ENCODE data around the gene CTNNBL1. TPM values are rescaled to one million over a fixed set of nuclear protein-coding genes. Genes with fewer than 3 reads are reported as not detected.

CTNNBL1 gene
- total and polyA plus RNA-seq, 2 experiments from 2014 or later, result 36.3 to 68.7 TPM

GRCh38 chr20:37816726-37817125 lies 122.9 kb downstream of the CTNNBL1 start (continued):
- no peak for TF ChIP-seq ETS1 (IDR thresholded peaks at IDR 0.05)
- TF ChIP-seq NANOG (IDR thresholded peaks at IDR 0.05; ENCODE audit: borderline replicate concordance), result no peak
- TF ChIP-seq JUNB (IDR thresholded peaks at IDR 0.05; ENCODE audit: unreplicated experiment), result no peak
- TF ChIP-seq REST (IDR thresholded peaks at IDR 0.05; ENCODE audit: unreplicated experiment), result no peak
- TF ChIP-seq EZH2 (IDR thresholded peaks at IDR 0.05; ENCODE audit: low read depth, unreplicated experiment), result no peak
- no peak for TF ChIP-seq ZNF331 (CRISPR knock-in tag; IDR thresholded peaks at IDR 0.05; ENCODE audit: low read depth)
- no peak for TF ChIP-seq STAT1 (IDR thresholded peaks at IDR 0.05; ENCODE audit: unreplicated experiment)
- no peak for TF ChIP-seq CTCF (conservative IDR thresholded peaks at IDR 0.05; ENCODE audit: low read depth in 2 of 2)
- no peak for TF ChIP-seq CREB1 (CRISPR knock-in tag; IDR thresholded peaks at IDR 0.05; ENCODE audit: low read depth)
- no peak for TF ChIP-seq POLR2AphosphoS5 (IDR thresholded peaks at IDR 0.05; ENCODE audit: low read depth)
- no peak for TF ChIP-seq ZNF114 (CRISPR knock-in tag; IDR thresholded peaks at IDR 0.05)

GRCh38 chr20:37821696-37822095 lies 127.9 kb downstream of the CTNNBL1 start:
- peaks cover 2% of the 10 kb centered on the region for H3K27me3 Mint-ChIP-seq (ENCODE audit: insufficient read depth, low read depth, poor library complexity)
- H3K4me3 ChIP-seq, result no peak overlapping the region
- no peaks in the 10 kb centered on the region for H3K9me3 Mint-ChIP-seq
- H3K4me3 Mint-ChIP-seq, result no peak overlapping the region
- no peaks in the 10 kb centered on the region for H3F3A ChIP-seq (replicated peaks; ENCODE audit: low read depth)
- no peaks in the 10 kb centered on the region for H3K9me2 ChIP-seq (ENCODE audit: insufficient read depth)
- H3K36me3 ChIP-seq (ENCODE audit: insufficient read depth), result no peaks in the 10 kb centered on the region
- no peak for ATAC-seq
- no peak overlapping the region for H3K4me2 ChIP-seq
- H3K27me3 ChIP-seq (ENCODE audit: insufficient read depth), result no peaks in the 10 kb centered on the region
- no peak overlapping the region for H2AFZ ChIP-seq
- no peaks in the 10 kb centered on the region for H3K36me3 Mint-ChIP-seq (ENCODE audit: low read depth)
- no peak for DNase-seq (ENCODE audit: low spot score)
- H3K79me2 ChIP-seq (replicated peaks; ENCODE audit: insufficient read depth), result no peaks in the 10 kb centered on the region; the same call in 1 of the 2 replicates
- H3K27ac ChIP-seq (ENCODE audit: low read depth), result no peak overlapping the region
- no peak overlapping the region for H3K27ac Mint-ChIP-seq
- peaks cover 33% of the 10 kb centered on the region for H3K4me1 ChIP-seq (ENCODE audit: insufficient read depth)
- TF ChIP-seq CTCF (conservative IDR thresholded peaks at IDR 0.05; ENCODE audit: low read depth in 2 of 2) (no peak), POLR2AphosphoS5 (IDR thresholded peaks at IDR 0.05; ENCODE audit: low read depth) (no peak), ETS1 (IDR thresholded peaks at IDR 0.05) (no peak), JUNB (IDR thresholded peaks at IDR 0.05; ENCODE audit: unreplicated experiment) (no peak), EZH2 (IDR thresholded peaks at IDR 0.05; ENCODE audit: low read depth, unreplicated experiment) (no peak)
- H4K20me1 ChIP-seq (replicated peaks; ENCODE audit: insufficient read depth), result no peaks in the 10 kb centered on the region
- H3K4me1 Mint-ChIP-seq, result peaks cover 43% of the 10 kb centered on the region

Measured in GM23338 (cell line).